A673 (cell line): ENCODE data around the gene KMT2C.

ENCODE experiments used
- CTCF ChIP-seq: fragments of 300-800, 200-600 bp; sonication (generic); conservative IDR thresholded peaks from 2 replicates; pipeline ENCODE4 v1.5.1; 2017; ENCODE audit warnings: low read depth, mild to moderate bottlenecking, antibody characterized with exemption, low read length, moderate library complexity, mixed read lengths
- EZH2 ChIP-seq: fragments of 200-600 bp; sonication (generic); IDR thresholded peaks from 2 replicates; pipeline ENCODE4 v1.6.1; 2017; ENCODE audit warnings: borderline replicate concordance, low read depth, mild to moderate bottlenecking, mixed read lengths, antibody characterized with exemption, low read length; ENCODE audit not compliant: poor library complexity, severe bottlenecking

- TF ChIP-seq EZH2 (no peak), CTCF (no peak)
Measured at GRCh38 chr7:152152267-152152666, 283.5 kb downstream of the KMT2C start.
